ENCODE data around the gene CDH4.

DNA sequence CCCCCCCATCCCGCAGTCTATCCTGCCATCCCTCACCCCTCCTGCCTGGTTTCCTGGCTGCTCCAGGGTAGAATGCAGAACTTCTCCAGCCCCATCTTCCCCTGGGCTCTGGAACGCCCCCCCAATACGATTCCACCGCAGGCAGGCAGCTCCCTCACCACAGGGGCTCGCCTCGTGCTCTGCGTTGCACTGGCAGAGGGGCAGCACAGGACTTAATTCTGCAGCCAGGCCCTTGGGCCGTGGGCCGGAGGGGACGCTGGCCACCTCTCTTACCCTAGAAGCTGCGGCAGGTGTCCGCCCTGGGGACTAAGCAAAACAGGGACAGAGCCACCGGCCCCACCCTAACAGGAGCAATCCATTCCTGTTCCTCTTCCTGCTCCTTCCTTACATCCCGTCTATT lies 263.9 kb downstream of the CDH4 start:
- TF ChIP-seq, protein P1, sequence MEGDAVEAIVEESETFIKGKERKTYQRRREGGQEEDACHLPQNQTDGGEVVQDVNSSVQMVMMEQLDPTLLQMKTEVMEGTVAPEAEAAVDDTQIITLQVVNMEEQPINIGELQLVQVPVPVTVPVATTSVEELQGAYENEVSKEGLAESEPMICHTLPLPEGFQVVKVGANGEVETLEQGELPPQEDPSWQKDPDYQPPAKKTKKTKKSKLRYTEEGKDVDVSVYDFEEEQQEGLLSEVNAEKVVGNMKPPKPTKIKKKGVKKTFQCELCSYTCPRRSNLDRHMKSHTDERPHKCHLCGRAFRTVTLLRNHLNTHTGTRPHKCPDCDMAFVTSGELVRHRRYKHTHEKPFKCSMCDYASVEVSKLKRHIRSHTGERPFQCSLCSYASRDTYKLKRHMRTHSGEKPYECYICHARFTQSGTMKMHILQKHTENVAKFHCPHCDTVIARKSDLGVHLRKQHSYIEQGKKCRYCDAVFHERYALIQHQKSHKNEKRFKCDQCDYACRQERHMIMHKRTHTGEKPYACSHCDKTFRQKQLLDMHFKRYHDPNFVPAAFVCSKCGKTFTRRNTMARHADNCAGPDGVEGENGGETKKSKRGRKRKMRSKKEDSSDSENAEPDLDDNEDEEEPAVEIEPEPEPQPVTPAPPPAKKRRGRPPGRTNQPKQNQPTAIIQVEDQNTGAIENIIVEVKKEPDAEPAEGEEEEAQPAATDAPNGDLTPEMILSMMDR (IDR thresholded peaks at IDR 0.05): no peak
- TF ChIP-seq POLR2A (IDR thresholded peaks at IDR 0.05): no peak
